Activated CD8-positive, alpha-beta memory T cell treated with anti-CD3 and anti-CD28 coated beads, Interleukin-2, amount 50 U/mL, for 24 hours (primary cell): ENCODE data around the gene CFAP58.

Experiments
- DNase-seq: peaks from one replicate; pipeline ENCODE4 v3.0.0-alpha.2; 2020; ENCODE audit errors: extremely low read depth

Gene CFAP58

DNA sequence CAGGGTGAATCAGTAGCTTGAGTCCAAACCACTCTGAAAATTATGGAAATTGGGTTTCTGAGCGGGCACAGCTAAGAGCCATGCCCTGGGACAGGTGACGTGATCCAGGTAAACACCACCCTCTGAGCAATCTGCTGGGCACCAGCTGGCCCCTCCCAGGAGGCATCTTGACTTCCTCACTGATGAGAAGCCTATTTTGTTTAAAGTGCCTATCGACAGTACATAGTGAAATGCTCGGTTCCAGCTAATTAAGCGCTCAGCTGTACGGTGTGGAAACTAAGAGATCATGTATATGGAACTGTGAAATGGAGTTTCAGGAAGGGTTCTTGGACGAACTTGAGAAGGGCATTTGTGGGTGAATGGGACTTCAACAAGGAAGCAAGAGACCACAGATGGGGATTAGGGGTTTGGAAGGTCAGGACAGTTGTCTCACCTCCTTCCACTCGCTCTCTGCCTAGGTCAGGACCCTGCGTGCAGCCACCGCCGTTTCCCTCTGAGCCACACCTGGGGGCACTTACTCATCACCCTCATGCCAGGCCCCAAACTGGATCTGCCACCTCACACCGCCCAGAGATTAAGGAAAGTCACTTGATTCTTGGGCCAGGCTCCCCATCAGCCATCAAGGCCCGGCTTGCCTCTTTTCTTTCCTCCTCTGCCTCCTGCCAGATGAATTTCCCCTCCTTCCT lies 18.5 kb upstream of the CFAP58 start:
- DNase-seq: no peak

DNA sequence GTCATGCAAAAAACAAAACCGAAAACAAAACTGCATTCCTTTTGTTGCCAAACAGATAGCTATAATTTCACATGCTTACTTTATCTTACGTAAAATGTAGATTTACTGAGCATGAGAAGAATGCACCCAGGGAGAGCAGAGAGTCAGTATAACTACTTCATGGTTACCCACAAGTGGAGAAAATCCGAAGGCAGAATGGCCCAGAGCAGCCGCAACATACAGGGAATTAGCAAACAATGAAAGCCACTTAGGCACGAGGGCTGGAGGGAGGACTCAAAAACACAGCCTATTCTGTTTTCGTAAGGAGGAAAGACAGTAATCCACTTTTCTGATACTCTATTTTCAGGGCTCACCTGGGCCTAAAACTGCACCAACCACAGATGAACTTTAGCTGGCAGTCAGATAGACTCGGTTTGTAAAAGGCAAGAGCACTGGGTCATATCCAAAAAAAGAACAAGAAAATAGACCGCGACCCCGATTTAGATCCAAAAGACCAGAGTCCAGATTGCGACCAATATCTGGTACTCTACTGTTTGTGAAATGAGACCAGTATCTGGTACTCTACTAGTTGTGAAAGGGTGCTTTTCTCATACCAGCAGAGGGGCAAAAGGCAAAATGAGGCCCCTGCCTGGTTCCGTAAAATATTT lies 16.7 kb upstream of the CFAP58 start:
- no peak for DNase-seq

DNA sequence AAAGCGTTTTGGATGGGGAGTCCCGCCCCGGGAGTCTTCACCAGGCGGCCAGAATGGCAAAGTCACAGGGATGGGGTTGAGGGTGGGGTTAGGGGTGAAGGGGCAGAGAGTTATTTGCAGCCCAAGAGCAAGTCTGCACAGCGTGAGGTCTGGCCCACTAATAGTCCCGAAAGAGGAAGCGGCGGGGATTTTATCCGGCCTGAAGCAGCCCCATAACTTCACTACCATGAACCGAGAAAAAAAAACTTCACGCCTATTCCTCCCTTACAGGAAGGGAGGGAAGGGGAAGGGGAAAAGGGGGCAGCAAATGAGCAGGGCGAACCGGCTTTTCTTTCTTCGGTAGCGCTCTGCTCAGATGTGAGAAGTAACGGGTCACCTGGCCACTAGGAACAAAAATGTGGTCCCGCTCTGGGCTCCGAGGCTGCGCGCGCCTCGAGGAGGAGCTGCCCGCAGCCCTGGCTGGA lies 16.1 kb upstream of the CFAP58 start:
- no peak for DNase-seq

DNA sequence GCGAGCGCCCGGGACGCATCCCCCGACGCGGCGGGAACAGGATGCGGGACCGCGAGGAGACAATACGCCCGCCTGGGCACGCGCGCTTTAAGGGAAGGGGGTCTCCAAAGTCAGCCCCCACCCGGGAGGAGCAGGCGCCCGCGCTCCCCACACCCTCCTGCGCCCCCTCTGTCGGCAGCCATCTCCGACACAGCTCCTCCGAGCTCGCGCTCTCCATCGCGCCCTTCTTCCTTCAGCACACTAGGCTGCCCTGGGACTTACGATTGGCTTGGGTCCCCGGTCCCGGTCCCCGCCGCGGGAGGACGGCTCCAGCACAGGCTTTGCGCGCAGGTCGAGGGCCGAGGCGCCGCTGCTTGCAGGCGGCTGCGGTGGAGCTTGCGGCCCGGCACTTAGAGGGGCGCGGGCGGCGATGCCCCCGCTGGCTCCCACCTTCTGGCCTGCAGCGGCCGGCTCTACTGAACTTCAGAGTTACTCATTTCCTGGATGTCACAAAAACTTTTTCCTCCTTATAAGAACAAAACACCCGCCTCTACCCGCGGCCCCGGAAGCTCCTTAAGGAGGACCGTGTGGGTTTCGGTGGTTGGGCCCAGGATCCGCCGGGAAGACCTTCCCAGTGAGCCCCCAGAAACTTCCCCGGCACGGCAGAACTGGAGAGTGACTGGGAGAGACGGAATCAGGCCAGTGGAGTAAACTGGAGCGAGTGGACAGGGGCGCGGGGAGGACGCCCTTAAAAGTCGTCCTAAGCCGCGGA lies 15.5 kb upstream of the CFAP58 start, which contains the start of gene ITPRIP:
ITPRIP (minus strand) TSS at position 481 of the 751 bp plus-strand sequence. CDS start 22,414 bp downstream, outside the sequence.
- DNase-seq: peak; percentile 32

DNA sequence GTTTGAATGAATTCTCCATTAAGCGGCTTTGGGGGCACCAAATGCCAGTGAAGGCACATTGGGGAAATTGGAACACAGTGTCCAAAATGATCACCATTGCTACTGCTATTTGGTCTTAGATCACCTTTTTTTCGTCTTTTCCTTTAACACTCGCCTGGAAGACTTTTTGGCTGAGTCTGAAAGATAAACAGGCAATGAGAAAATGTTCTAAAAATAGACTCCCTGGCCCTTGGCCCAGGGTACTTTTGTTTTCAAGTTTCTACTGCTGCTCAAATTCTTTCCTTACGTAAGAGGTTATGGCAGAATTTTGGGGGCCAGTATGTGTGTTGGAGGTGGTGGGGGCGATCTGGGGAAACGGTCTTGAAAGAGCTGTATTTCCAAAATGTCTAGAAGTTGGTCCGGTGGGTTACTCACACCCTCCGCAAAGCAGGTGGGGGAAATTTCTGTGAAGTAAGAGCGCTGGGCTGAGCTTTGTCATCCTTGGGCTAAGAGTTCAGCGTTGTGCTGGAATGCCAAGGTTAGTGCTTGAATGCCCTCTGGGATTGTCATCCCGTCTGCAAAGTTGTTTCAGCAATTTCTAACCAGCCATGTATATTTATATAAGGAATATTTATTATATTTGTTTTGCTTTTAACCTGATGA lies 14.0 kb upstream of the CFAP58 start:
- DNase-seq: no peak

DNA sequence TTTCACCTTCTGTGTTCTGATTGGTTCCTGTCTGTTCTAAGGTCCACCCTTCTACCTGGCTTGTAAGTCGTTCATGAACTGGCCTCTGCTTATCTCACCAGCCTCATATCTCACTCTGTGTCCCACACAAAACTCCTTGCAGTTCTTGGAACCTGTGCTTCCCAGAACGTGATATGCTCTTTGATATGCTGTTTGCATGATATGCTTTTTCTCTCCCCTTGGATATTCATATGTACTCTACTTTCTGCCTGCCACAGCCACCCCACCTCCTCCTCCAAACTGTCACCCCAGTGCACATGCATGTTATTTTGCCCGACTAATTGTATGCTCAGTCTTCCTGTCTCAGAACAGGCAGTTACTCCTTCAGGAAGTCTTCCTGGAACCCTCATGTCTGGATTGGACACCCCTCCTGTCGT lies 13.5 kb upstream of the CFAP58 start:
- no peak for DNase-seq

DNA sequence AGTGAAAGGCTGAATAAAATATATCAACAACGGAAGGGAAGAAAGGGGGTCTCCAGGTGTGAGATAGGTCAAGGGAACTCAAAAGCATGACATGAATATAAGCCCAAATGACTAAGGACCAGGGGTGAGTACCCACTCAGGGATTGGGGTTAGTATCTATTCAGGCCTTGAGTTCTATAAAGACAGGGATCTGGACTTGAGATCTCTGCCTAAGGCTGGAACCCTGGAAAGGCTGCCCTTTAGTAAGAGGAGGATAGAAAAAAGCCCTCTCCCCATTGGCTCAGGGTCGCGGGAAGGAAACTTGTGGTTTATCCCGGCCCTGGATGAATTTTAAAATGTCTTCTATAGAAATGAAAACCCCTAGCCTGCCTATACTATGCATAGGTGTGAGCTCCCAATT lies 13.0 kb upstream of the CFAP58 start:
- DNase-seq: no peak

DNA sequence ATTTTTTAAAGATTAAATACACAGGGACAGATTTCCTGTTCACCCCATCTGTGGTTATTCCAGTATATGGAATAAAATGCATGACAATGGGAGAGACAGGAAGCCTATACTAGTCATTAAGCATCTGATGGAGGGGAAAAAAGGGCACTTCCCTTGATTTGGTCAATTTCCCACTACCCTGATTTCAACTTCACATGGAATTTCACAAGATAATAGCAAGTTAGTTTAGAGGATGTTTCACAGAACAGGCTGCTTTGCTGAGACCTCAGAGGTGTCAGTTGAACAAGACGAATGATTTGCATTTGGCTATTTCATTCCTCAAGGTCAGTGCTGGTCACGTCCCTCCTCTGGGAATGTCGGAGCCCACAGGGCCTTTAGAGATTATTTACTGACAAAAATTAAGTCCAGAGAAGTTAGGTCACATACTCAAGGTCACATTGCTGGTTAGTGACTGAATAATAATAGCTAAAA lies 10.7 kb upstream of the CFAP58 start:
- DNase-seq: no peak

DNA sequence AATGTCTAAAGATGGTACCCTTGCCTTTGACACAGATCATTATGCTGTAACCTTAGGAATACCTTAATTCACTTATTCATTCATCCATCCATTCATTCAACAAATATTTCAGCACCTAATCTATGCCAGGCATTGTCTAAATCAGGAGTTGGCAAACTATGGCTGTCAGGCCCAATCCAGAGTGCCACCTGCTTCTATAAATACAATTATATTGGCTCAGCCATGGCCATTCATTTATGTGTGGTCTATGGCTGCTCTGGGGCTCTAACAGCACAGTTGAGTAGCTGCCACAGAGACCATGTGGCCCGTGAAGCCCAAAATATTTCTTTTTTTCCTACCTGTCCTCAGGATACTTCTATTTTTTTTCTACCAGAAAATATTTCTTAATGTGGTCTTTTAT lies 9.4 kb upstream of the CFAP58 start:
- DNase-seq: no peak

DNA sequence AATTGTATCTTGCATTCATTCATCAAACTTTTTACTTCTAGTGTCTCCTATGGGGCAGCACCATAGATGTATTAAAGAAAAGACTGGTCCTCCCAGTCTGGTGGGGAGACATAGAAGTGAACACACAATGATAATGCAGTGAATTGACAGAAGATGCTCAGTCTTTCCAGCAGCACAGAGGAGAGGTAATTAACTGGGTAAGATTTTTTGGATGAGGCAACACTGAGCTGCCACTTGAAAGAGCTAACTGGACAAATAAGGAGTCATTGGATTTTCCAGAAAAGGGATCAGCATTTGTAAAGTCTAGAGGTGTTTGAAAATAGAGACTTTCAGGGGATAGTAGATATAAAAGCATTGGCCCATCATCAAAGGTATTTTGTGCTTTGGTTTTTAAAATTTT lies 8.1 kb upstream of the CFAP58 start:
- DNase-seq: no peak

DNA sequence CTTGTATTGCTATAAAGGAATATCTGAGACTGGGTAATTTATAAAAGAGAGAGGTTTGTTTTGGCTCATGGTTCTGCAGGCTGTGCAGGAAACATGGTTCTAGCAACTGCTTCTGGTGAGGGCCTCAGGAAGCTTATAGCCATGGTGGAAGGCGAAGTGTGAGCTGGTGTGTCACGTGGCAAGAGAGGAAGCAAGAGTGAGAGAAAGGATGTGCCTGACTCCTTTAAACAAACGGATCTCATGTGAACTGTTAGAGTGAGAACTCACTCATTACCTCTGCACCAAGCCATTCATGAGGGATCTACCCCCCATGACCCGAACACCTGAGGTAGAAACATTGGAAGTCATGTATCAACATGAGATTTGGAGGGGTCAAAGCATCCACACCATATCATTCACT lies 7.7 kb upstream of the CFAP58 start:
- no peak for DNase-seq

DNA sequence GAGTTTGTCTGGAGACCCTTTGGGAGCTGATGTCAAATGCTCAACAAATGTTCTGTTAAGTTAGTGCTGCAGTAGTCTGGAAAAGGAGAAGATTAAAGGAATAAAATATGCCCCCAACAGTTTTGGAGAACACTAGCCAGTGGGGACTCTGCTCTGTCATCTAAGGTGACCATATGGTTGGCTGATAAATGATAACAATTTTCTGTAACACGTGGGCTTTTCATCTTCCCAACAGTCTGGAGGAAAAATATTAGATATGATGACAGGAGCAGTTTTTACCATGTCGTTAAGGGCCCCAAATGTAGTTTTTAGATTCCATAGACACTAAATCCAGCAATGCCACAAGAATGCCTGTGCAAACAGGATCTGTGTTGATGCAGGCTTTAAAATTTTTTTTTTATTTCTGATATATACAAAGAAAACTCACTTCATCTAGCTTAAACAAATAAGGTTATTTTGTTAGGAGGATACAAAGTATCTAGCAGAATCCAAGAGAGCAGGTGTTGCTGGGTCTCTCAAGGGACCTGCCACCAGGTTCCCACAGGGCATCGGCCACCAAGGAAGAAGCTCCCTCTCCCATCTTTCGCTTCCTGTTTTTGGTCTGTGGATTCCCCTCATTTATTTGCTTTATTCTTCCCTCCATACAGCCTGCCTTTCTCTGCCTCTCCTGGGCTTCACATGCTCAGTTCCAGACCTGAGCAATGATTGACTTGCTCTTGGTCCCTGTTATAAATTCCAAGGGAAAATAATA lies 6.2 kb upstream of the CFAP58 start:
- no peak for DNase-seq

DNA sequence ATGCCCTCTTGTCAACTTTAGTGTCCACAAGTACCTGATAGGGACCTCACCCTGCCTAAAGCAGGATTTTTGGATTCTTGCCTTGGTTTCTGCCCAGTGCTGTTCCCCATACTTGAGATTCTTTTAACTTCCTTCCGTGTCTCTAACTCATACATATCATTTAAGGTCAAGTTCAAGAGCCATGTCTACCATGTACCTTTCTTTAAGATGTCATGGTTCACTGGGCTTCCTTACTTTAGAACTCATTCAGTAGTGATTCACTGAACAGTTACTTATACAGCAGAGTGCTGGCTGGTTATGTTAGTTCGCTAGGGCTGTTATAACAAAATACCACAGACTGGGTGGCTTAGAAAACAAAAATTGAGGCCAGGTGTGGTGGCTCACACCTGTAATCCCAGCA lies 5.0 kb upstream of the CFAP58 start:
- DNase-seq: no peak

DNA sequence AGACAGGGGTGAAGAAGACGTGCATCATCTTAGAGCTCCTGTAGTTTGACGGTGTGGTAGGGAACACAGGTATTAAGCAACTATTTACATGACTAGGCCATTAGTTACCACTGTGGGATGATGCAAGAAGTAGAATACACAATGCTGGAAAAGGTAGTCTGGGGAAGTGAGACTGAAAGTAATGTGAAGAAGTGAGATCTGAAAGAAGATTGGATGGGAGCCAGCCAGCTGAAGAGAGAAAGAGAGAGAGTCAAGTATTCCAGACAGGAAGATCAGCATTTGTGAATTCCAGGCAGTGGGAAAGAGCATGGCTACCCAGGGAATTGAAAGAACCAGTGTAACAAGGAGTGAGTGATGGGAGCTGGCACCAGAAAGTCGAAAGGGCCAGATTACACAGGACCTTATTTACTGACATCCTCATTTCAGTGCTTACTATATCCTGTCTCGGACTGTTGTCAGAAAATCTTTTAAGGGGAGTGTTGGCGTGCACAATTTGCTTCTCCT lies 4.0 kb upstream of the CFAP58 start:
- no peak for DNase-seq

DNA sequence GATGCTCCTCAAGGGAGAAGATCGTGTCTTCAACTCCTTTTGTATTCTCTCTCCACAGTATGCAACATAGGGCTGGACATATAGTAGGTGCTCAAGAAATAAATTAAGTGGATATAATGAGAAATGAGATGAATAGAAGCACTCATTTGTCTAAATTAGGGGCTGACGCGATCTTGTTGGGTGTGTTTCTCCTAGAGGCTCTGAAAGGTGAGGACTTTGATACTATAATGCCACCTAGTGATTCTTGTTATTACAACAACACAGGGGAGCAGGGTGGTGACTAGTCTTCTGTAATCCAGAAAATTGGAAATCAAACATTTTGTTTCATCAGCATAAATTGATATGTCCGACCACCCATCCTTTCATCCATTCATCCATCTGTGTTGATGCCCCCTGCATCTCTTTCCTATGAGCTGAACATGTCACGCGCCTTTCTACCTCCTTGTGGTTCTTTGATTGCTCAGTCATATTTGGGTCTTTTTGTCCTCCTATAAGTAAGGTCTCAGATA lies 3.5 kb upstream of the CFAP58 start:
- DNase-seq: no peak

DNA sequence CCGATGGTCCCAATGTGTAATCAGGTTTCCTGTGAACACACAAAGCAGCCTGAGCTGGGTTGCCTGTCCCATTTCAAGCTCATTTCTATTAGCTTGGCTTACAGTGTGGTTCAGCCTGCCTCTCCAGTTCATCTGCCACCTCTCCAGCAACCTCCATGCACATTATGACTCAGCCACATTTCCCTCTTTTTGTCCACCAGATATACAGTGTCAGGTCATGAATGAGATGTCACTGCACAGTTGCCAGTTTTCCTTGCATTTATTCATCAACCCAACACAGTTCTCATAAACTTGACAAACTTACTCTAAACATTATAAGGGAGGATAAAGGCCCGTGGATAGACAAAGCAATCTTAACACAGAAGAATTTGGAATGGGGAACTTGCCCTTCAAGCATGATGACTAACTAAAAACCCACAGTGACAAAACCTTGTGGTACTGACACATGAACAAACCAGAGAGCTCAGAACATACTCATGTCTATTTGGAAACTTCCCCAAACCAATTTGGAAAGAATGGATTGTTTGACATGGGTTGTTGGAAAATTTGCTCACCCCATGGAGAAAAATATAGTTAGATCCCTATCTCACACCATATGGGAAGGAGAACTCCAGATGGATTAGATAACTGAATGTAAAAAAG lies 2.5 kb upstream of the CFAP58 start:
- DNase-seq: no peak

DNA sequence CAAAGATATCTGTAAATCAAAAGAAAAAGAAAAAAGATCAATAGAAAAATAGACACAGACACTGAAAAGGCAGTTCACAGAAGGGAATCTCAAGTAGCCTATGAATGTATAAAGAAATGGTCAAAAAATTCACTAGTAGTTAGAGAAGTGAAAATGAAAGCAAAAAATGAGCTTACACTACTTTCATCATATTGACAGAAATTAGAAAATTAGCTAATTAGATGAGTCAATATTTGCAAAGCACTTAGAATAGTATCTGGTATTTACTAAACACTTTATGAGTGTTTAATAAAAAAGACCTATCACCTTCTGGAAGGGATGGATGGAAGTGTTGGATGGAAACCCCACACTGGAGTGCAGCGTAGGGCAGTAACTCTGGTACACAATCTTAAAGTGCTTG lies 1.7 kb upstream of the CFAP58 start:
- DNase-seq: no peak

DNA sequence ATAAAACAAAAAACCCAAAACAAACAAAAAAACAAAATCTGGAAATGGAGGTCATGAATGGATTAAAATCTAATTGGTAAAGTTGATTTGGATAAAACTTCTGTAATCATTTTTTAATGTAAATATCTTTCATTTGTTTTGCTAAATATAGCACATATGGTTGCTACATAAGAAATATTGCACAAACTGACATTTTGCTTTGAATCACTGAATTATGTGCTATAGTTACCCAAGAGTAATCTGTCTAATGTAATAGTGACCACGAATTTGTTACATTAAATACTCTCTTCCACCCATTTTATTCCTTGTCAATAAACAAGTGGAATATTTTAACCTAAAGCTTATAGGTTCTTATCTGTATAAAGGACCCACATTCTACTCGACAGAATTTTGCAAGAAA lies 6.2 kb downstream of the CFAP58 start:
- DNase-seq: no peak

DNA sequence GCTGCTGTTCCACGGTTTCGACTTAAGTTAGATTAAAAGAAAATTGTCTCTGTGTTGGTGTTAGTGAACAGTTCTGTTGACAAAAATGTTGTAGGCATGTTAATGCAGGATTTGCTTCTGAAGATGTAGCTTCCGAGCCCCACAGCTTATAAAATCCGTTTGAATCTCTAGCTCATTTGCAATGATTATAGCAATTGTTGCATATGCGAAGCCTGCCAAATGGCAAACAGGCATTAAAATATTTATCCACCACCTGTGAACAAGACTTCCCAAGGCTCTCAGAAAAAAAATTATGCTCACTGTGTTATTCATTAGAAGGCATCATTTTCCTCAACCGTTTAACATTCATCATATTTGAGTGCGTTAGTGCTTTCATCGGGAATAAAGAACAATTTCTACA lies 14.3 kb downstream of the CFAP58 start:
- DNase-seq: no peak

DNA sequence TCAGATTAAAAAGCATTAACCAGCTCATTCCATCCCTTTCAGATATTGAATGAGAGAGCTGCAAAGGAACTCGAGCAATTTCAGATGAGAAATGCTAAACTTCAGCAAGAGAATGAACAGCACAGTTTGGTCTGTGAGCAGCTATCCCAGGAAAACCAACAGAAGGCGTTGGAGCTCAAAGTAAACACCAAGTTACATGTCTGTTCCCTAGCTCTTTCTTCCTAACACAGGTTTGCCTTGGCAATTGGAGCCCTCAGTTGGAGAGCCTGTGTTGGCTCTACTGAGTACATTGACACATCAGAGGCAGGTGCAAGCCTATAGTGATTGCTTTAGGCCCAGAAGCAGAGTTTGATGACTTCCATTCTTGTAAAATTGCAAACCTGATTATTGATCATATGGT lies 14.7 kb downstream of the CFAP58 start:
- DNase-seq: no peak

DNA sequence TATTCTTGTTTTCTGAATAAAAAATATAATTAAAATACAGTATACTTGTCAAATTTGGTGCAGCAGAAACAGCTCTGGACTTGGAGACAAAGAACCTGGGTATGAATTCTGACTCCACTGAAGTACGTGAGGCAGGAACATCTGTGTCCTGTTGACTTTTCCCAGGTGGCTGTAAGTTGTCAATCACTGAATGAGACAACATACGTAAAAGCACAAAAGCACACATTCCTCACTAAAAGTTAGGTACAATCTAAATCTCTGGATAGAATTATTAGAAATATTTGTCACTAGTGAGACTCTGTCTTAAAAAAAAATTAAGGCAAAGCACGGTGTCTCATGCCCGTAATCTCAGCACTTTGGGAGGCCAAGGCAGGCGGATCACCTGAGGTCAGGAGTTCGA lies 18.1 kb downstream of the CFAP58 start:
- no peak for DNase-seq
